ENCODE results near the gene SUN3.

DNA sequence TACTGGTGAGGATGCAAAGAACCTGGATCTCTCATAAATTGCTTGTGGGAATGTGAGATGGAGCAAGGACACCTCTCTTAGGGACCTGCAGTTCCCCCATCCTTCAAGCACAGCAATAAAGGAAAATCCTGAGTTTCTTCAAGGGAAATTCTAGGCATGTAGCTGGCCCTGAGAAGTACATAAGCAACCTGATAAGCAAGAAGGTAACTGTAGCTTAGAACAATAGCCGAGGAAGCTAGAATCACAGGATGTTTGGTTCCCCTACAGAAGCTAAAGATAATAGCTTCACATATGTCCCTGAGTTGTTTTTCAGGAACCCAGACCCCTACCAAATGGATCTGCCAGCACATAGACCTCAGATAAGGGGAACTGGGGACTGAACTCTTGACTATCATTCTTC lies 48.5 kb upstream of the SUN3 start:
- TF ChIP-seq, protein P1, sequence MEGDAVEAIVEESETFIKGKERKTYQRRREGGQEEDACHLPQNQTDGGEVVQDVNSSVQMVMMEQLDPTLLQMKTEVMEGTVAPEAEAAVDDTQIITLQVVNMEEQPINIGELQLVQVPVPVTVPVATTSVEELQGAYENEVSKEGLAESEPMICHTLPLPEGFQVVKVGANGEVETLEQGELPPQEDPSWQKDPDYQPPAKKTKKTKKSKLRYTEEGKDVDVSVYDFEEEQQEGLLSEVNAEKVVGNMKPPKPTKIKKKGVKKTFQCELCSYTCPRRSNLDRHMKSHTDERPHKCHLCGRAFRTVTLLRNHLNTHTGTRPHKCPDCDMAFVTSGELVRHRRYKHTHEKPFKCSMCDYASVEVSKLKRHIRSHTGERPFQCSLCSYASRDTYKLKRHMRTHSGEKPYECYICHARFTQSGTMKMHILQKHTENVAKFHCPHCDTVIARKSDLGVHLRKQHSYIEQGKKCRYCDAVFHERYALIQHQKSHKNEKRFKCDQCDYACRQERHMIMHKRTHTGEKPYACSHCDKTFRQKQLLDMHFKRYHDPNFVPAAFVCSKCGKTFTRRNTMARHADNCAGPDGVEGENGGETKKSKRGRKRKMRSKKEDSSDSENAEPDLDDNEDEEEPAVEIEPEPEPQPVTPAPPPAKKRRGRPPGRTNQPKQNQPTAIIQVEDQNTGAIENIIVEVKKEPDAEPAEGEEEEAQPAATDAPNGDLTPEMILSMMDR (conservative IDR thresholded peaks at IDR 0.05; ENCODE audit: low read length) = no peak
- no peak for TF ChIP-seq EZH2phosphoT487 (IDR thresholded peaks at IDR 0.05; ENCODE audit: borderline replicate concordance, low read depth, low read length)

Data from OCI-LY7 (cell line).